OCI-LY7 (cell line): ENCODE results near the gene SH3GL2. TPM values are rescaled to one million over a fixed set of nuclear protein-coding genes. Genes with fewer than 3 reads are reported as not detected.

Source experiments
- BruUV-seq: library from RNA; stranded (reverse); fragments of 400-500 nt; replicated peaks from 2 replicates; lab custom pipeline; 2021; lab: Mats Ljungman, UMichigan
- CTCF ChIA-PET: fragments of 300-600 bp; sonication (Branson Sonifier 250); formaldehyde crosslinking; loops from one replicate; lab custom pipeline; 2022; ENCODE audit warnings: antibody characterized with exemption; ENCODE audit not compliant: unreplicated experiment; lab: Charles Lee
- POLR2A ChIA-PET: fragments of 300-600 bp; sonication (Branson Sonifier 250); formaldehyde crosslinking; loops from one replicate; lab custom pipeline; 2022; ENCODE audit warnings: antibody characterized with exemption; lab: Charles Lee
- DNase-seq: peaks from one replicate; pipeline ENCODE4 v3.0.0-alpha.2; 2015; ENCODE audit warnings: low spot score
- H2AFZ ChIP-seq: fragments of 200-600 bp; sonication (generic), shearing (Covaris generic); 2 replicates; pipeline ENCODE4 v1.6.1; 2014; ENCODE audit warnings: mild to moderate bottlenecking, antibody characterized with exemption, low read length, moderate library complexity
- H3K27ac ChIP-seq: fragments of 200-600 bp; sonication (generic); 2 replicates; pipeline ENCODE4 v1.5.1; 2014; ENCODE audit warnings: mixed run types, low read depth, mild to moderate bottlenecking, moderate library complexity, low read length, inconsistent platforms; ENCODE audit not compliant: poor library complexity, severe bottlenecking
- H3K36me3 ChIP-seq: fragments of 200-600 bp; sonication (generic); 2 replicates; pipeline ENCODE4 v1.6.1; 2014; ENCODE audit warnings: mild to moderate bottlenecking, antibody characterized with exemption, low read length, moderate library complexity, mixed read lengths; ENCODE audit not compliant: insufficient read depth
- H3K4me1 ChIP-seq: fragments of 200-600 bp; sonication (generic); 2 replicates; pipeline ENCODE4 v1.5.1; 2014; ENCODE audit warnings: mild to moderate bottlenecking, low read length; ENCODE audit not compliant: insufficient read depth, poor library complexity, severe bottlenecking
- H3K4me2 ChIP-seq: fragments of 200-600 bp; sonication (generic); 2 replicates; pipeline ENCODE4 v1.6.1; 2014; ENCODE audit warnings: mild to moderate bottlenecking, low read length
- H3K4me3 ChIP-seq: fragments of 200-600 bp; sonication (generic); 2 replicates; pipeline ENCODE4 v1.5.1; 2014; ENCODE audit warnings: mild to moderate bottlenecking, low read depth, low read length; ENCODE audit not compliant: poor library complexity, severe bottlenecking
- H3K79me2 ChIP-seq: fragments of 200-600 bp; sonication (generic); 2 replicates; pipeline ENCODE4 v1.6.1; 2016; ENCODE audit warnings: low read depth, mild to moderate bottlenecking, low read length, moderate library complexity, mixed read lengths; ENCODE audit not compliant: insufficient read depth
- H3K9me2 ChIP-seq: fragments of 200-600 bp; sonication (generic); 2 replicates; pipeline ENCODE4 v1.6.1; 2016; ENCODE audit warnings: mild to moderate bottlenecking, low read length, mixed read lengths; ENCODE audit not compliant: insufficient read depth
- H3K9me3 ChIP-seq: fragments of 200-600 bp; sonication (generic); 2 replicates; pipeline ENCODE4 v1.6.1; 2014; ENCODE audit warnings: mild to moderate bottlenecking, mixed run types, low read length, mixed read lengths
- H4K20me1 ChIP-seq: fragments of 200-600 bp; sonication (generic); 2 replicates; pipeline ENCODE4 v1.6.1; 2014; ENCODE audit warnings: mild to moderate bottlenecking, antibody characterized with exemption, low read length, moderate library complexity, mixed read lengths; ENCODE audit not compliant: insufficient read depth
- CTCF ChIP-seq: fragments of 200-600 bp; sonication (generic); conservative IDR thresholded peaks from 2 replicates; pipeline ENCODE4 v1.5.1; 2014; ENCODE audit warnings: mild to moderate bottlenecking, antibody characterized with exemption, low read length, moderate library complexity, mixed read lengths
- EZH2phosphoT487 ChIP-seq: fragments of 200-600 bp; sonication (generic); IDR thresholded peaks from 2 replicates; pipeline ENCODE4 v1.6.1; 2018; ENCODE audit warnings: low read depth, borderline replicate concordance, mild to moderate bottlenecking, mixed run types, antibody characterized with exemption, low read length, moderate library complexity, mixed read lengths
- intact Hi-C: fragments of 100-400 bp; cut with micrococcal nuclease; formaldehyde crosslinking; loops from one replicate; pipeline ENCODE4 v1.10.0; 2022; ENCODE audit not compliant: unreplicated experiment
- total RNA-seq, 2 experiments: library from RNA; depleted of rRNA in 1 of 2; stranded (reverse); fragments of >200 nt in 1 of 2; shearing (Covaris generic) in 1 of 2; gene quantifications; 2 replicates each; pipeline ENCODE4 v1.2.3, GENCODE V29; 2014 to 2022

SH3GL2 gene
- total RNA-seq, 2 experiments from 2014 or later = not detected

- ChIA-PET CTCF (no interaction called here), POLR2A (interaction anchor here (0.8 kb wide), 1 partner anchor 15 kb away, joined by 3 read pairs; no protein-coding TSS in a partner anchor)
- no peaks in the 10 kb centered on the region for H4K20me1 ChIP-seq
- H3K79me2 ChIP-seq = no peaks in the 10 kb centered on the region
- H3K4me1 ChIP-seq = no peaks in the 10 kb centered on the region
- H3K9me2 ChIP-seq = no peaks in the 10 kb centered on the region
- BruUV-seq = no TSS peak
- H2AFZ ChIP-seq = no peak overlapping the region
- H3K4me2 ChIP-seq = no peak overlapping the region
- no peaks in the 10 kb centered on the region for H3K9me3 ChIP-seq
- H3K36me3 ChIP-seq = no peaks in the 10 kb centered on the region
- intact Hi-C loops = loop anchor here (10.0 kb wide), 1 partner anchor 80 kb away; no protein-coding TSS in a partner anchor
- no peak for DNase-seq
- no peak for TF ChIP-seq CTCF
- TF ChIP-seq EZH2phosphoT487 = no peak
- H3K27ac ChIP-seq = no peak overlapping the region
- H3K4me3 ChIP-seq = no peak overlapping the region
These were observed 36.0 kb downstream of the SH3GL2 start for GRCh38 chr9:17614903-17615302.

- Histone ChIP-seq H3K9me3 (no peaks in the 10 kb centered on the region), H3K9me2 (no peaks in the 10 kb centered on the region), H3K27ac (no peak overlapping the region), H3K36me3 (no peaks in the 10 kb centered on the region), H3K79me2 (no peaks in the 10 kb centered on the region), H3K4me2 (no peak overlapping the region), H3K4me1 (no peaks in the 10 kb centered on the region), H2AFZ (no peak overlapping the region), H3K4me3 (no peak overlapping the region), H4K20me1 (no peaks in the 10 kb centered on the region)
- intact Hi-C loops = no loop called here
- no TSS peak for BruUV-seq
- TF ChIP-seq EZH2phosphoT487 (no peak), CTCF (no peak)
- DNase-seq = no peak
- ChIA-PET POLR2A (no interaction called here), CTCF (no interaction called here)
These were observed 43.3 kb downstream of the SH3GL2 start for GRCh38 chr9:17622141-17622540.

- H3K27ac ChIP-seq = no peak overlapping the region
- TF ChIP-seq EZH2phosphoT487 (no peak), CTCF (no peak)
- CTCF ChIA-PET = no interaction called here
- no peaks in the 10 kb centered on the region for H4K20me1 ChIP-seq
- no peaks in the 10 kb centered on the region for H3K9me2 ChIP-seq
- no peaks in the 10 kb centered on the region for H3K9me3 ChIP-seq
- DNase-seq = no peak
- intact Hi-C loops = no loop called here
- no peaks in the 10 kb centered on the region for H3K4me1 ChIP-seq
- no peak overlapping the region for H2AFZ ChIP-seq
- H3K4me3 ChIP-seq = no peak overlapping the region
- no peaks in the 10 kb centered on the region for H3K36me3 ChIP-seq
- no peak overlapping the region for H3K4me2 ChIP-seq
- BruUV-seq = no TSS peak
- POLR2A ChIA-PET = no interaction called here
- H3K79me2 ChIP-seq = no peaks in the 10 kb centered on the region
These were observed 43.9 kb downstream of the SH3GL2 start for GRCh38 chr9:17622749-17623148.
